ENCODE results near the gene HSPB8.

- TF ChIP-seq FOXA1 (IDR thresholded peaks at IDR 0.05) (no peak), BHLHE40 (IDR thresholded peaks at IDR 0.05; ENCODE audit: borderline replicate concordance) (no peak), NFRKB (IDR thresholded peaks at IDR 0.05) (no peak), SP1 (IDR thresholded peaks at IDR 0.05) (no peak), ARNT (IDR thresholded peaks at IDR 0.05) (no peak), CTBP1 (IDR thresholded peaks at IDR 0.05; ENCODE audit: borderline replicate concordance) (no peak), TARDBP (IDR thresholded peaks at IDR 0.05) (no peak), FOXK2 (IDR thresholded peaks at IDR 0.05) (no peak), PKNOX1 (IDR thresholded peaks at IDR 0.05) (no peak)
Measured at GRCh38 chr12:119157528-119157927, 21.2 kb upstream of the HSPB8 start.

Data from HEK293T (cell line).